KOPT-K1 (cell line): ENCODE results near the gene CHRNA10.
"Not testable (repeated sequence)": the region's sequence is repeated elsewhere in the genome, so short reads cannot be mapped to it uniquely, and the experiment has no call there.

Experiments used
- H3K27ac ChIP-seq: fragments of 200-600 bp; sonication (generic); 2 replicates; pipeline ENCODE4 v1.5.1; 2016; ENCODE audit warnings: antibody characterized with exemption, mild to moderate bottlenecking, low read depth, low read length; ENCODE audit not compliant: poor library complexity, severe bottlenecking
- H3K36me3 ChIP-seq: fragments of 200-600 bp; sonication (generic); 2 replicates; pipeline ENCODE4 v1.5.1; 2017; ENCODE audit warnings: antibody characterized with exemption, mild to moderate bottlenecking, low read length, moderate library complexity; ENCODE audit not compliant: insufficient read depth
- H3K9me3 ChIP-seq: fragments of 200-600 bp; sonication (generic); 2 replicates; pipeline ENCODE4 v1.5.1; 2017; ENCODE audit warnings: antibody characterized with exemption, low read length, mild to moderate bottlenecking; ENCODE audit not compliant: insufficient read depth, poor library complexity, severe bottlenecking

The CHRNA10 gene

GRCh38 chr11:3652514-3652913 lies 18.7 kb downstream of the CHRNA10 start:
- not testable (repeated sequence) for H3K9me3 ChIP-seq, H3K36me3 ChIP-seq, H3K27ac ChIP-seq

DNA sequence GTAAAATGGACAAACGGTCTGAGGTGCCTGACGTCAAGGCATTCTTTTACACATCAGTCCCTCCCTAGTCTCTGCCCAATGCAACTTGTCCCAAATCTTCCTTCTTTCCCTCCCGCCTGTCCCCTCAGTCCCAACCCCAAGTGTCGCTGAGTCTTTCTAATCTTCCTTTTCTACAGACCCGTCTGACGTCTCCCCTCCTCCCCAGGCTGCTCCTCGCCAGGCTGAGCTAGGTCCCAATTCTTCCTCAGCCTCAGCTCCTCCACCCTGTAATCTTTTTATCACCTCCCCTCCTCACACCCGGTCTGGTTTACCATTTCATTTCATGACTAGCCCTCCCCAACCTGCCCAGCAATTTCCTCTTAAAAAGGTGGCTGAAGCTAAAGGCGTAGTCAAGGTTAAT lies 21.8 kb downstream of the CHRNA10 start:
- H3K9me3 ChIP-seq: peaks cover 14% of the 10 kb centered on the region
- not testable (repeated sequence) for H3K27ac ChIP-seq, H3K36me3 ChIP-seq

- H3K27ac ChIP-seq, H3K36me3 ChIP-seq: not testable (repeated sequence)
- H3K9me3 ChIP-seq: peaks cover 19% of the 10 kb centered on the region
Measured at GRCh38 chr11:3648843-3649242, 22.3 kb downstream of the CHRNA10 start.

DNA sequence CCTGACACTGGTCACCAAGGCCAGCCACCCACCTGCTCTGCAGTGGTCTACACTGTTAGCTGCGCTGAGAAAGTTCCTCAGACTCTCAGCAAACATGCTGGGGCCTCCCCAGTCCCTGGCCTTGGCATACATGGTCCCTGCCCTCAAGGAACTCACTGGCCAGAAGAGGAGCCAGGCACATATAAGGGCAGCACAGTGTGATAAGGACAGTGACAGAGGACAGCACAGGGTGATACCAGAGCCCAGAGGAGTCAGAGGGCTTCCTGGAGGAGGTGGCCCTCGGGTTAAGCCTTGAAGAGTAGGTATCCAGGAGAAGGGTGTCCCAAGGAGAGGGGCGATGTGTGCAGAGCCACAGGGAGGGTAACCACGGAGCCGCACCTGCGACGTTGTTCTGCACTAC lies 25.6 kb downstream of the CHRNA10 start:
- no peaks in the 10 kb centered on the region for H3K36me3 ChIP-seq
- H3K9me3 ChIP-seq: peaks cover 29% of the 10 kb centered on the region

DNA sequence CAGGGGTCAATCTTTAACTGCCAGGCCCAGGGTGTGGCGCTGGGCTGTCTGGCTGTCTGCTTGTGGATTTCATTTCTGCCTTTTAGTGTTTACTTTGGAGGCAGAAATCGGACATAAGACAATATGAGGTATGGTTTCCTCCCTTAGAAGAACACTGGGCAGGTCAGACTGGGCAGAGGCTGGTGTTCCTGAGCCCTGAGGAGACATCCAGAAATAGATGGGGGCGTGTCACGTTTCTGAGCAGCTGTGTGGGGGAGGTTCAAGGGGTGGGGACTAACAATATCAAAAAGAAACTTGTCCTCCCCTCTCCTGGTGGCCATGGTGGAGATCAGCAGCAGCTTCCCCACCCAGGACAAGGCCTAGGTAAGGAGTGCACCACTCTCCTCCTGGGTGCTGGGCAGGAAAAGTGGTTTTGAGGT lies 26.4 kb downstream of the CHRNA10 start, which contains the start of gene ART1:
ART1 (plus strand) TSS at position 312 of the 419 bp plus-strand sequence. CDS start 14,086 bp downstream, outside the sequence.
- H3K9me3 ChIP-seq: peaks cover 29% of the 10 kb centered on the region
- H3K27ac ChIP-seq: no peak within 1 kb of the TSS
- H3K36me3 ChIP-seq: no peaks in the 10 kb centered on the region

More for the DNA sequence above, 25.6 kb downstream of the CHRNA10 start:
- H3K27ac ChIP-seq: no peak overlapping the region

GRCh38 chr11:3643102-3643546 lies 28.1 kb downstream of the CHRNA10 start:
- H3K9me3 ChIP-seq: peaks cover 29% of the 10 kb centered on the region
- not testable (repeated sequence) for H3K36me3 ChIP-seq, H3K27ac ChIP-seq

DNA sequence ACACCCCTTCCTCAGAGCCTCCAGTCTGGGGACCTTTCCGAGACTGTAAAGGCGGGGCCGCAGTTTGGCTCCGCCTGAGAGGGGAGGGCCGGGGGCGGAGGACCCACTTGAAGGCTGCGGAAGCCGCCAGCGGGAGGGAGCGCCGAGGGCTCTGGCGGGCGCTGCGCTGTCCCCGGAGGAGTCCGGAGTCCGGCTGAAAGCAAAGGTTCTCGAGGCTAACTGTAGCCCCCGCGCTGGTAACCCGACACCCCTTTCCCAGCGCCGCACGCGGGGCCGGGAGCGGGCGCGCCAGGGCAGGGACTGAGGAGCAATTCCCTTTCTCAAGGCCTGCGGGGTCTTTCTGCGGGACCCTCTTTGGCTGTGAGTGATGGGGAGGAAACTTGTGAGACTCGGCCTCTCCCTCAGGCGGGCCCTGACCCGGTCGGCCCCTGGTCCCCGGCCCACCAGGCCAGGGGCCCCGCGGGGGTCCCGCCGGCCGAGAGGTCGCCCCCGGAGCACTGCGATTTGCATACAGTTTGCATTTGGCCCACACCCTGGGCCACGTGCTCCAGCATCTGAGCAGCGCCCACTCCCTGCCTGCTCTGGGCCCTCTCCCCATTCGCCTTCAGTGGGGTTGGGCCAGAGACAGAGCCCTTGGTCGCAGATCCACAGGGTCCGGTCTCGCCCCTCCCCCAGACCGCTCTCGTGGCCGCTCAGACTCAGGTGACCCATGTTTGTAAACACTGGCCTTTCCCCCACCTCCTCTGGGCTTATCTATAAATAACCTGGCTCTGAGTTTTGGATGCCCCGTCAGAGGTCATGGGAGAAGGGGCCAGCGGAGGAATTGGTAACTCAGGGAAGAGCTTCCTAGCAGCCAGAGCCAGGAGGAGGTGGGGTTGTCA lies 28.9 kb downstream of the CHRNA10 start:
- H3K27ac ChIP-seq: no peak overlapping the region
- H3K9me3 ChIP-seq: peaks cover 29% of the 10 kb centered on the region
- H3K36me3 ChIP-seq: no peaks in the 10 kb centered on the region

DNA sequence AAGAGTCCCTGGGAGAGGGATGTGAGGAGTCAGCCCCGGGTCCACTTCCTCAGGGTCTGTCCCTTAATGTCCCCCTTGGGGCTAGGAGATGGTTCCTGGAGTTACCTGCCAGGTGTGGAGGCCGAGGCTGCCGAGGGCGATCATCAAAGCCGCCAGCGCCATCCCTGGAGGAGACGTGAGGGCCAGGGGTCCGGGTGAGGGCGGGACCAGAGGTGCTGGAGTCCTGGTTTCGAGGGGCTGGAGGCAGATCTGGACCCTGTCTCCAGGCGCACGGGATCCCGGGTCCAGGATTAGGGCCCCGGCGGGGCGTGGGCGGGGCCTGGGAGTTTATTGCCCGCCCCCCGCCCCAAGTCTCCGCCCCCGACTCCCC lies 29.5 kb downstream of the CHRNA10 start, which contains the start of gene ART5:
ART5 (minus strand) TSS at position 292 of the 370 bp plus-strand sequence; CDS start at position 162, 130 bp downstream.
- H3K27ac ChIP-seq: no peak within 1 kb of the TSS
- H3K36me3 ChIP-seq: no peaks in the 10 kb centered on the region
- H3K9me3 ChIP-seq: peaks cover 29% of the 10 kb centered on the region

GRCh38 chr11:3641191-3641590 lies 30.0 kb downstream of the CHRNA10 start:
- Histone ChIP-seq H3K9me3 (peaks cover 29% of the 10 kb centered on the region), H3K36me3 (no peaks in the 10 kb centered on the region), H3K27ac (no peak overlapping the region)

DNA sequence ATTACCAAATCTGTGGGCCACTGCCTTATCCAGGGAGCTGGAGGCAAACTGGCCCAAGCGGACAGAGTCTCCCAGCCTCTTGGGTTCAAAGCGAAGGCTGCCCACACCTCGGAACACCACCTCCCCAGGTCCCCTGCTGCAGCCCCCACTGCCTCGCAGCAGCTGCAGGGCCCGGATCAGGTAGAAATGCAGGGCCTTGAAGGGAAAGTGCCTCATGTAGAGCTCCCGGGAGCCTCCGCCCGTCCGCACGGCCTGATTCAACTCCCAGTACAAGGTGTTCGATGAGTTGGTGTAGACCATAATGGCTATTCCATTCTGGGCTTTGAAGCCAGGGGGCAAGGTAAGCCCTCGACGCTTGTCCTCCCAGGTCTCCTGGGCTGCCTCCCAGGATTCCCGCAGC lies 31.3 kb downstream of the CHRNA10 start:
- H3K36me3 ChIP-seq: no peaks in the 10 kb centered on the region
- H3K9me3 ChIP-seq: peaks cover 20% of the 10 kb centered on the region
- no peak overlapping the region for H3K27ac ChIP-seq

GRCh38 chr11:3638513-3638912 lies 32.7 kb downstream of the CHRNA10 start:
- Histone ChIP-seq H3K27ac (no peak overlapping the region), H3K9me3 (peaks cover 6% of the 10 kb centered on the region), H3K36me3 (no peaks in the 10 kb centered on the region)

GRCh38 chr11:3637201-3637600 lies 34.0 kb downstream of the CHRNA10 start:
- Histone ChIP-seq H3K36me3 (no peaks in the 10 kb centered on the region), H3K9me3 (no peaks in the 10 kb centered on the region), H3K27ac (no peak overlapping the region)

DNA sequence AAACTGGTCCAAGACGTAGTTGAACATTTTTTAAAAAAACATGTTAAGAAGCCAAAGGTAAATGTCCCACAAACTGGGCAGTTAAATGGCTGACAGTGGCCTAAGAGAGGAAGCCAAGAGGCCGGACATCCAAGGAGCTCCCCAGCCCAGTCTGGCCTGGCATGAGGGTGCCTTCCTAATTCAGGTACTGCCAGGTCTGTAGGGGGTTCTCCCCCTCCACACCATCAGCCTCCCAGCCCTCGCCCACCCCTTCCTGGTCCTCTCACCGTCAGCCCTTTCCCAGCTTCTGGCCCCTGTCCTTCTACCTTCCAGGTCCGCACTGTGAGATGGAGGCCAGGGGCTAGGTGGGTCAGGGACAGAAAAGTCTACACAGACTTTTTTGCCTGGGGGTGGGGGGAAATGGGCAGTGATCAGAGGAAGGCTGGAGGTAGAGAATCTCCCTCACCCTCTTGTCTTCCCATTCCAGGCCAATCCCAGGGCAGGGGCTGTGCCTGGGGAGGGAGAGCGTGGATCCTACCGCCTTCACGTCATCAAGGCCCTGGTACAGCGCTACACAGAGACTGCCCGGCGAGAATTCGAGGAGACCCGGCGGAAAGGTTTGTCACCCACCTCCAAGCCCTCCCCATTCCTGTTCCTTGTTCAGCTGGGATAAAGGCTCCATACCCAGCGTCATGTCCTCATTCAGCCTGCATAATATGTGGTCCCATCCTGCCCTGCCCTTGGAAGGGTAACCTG lies 35.4 kb downstream of the CHRNA10 start:
- H3K36me3 ChIP-seq: no peaks in the 10 kb centered on the region
- H3K27ac ChIP-seq: no peak overlapping the region
- no peaks in the 10 kb centered on the region for H3K9me3 ChIP-seq

- Histone ChIP-seq H3K36me3 (no peaks in the 10 kb centered on the region), H3K27ac (no peak overlapping the region), H3K9me3 (no peaks in the 10 kb centered on the region)
Measured at GRCh38 chr11:3632070-3632660, 39.0 kb downstream of the CHRNA10 start.

DNA sequence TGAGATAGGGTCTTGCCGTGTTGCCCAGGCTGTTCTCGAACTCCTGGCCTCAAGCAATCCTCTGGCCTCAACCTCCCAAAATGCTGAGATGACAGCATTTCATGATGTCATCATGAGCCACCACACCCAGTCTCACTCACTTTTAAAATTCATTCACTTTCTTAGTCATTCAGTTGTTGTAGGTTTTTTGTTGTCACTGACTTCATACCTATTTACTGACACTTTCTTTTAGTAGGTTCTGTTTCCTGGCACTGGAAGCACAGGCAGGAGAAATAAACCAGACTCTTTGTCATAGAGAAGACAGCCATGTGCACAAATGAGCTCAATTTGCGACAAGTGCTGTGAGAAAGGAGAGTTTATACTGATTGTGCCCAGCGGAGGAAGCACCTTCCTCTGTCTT lies 39.9 kb downstream of the CHRNA10 start:
- Histone ChIP-seq H3K27ac (no peak overlapping the region), H3K9me3 (no peaks in the 10 kb centered on the region), H3K36me3 (no peaks in the 10 kb centered on the region)
